Lower leg skin (tissue), 4 donors: ENCODE measurements around the gene FEN1. TPM values are rescaled to one million over a fixed set of nuclear protein-coding genes. Genes with fewer than 3 reads are reported as not detected.

Source experiments
- DNase-seq, 2 donors: peaks; one replicate each; pipeline ENCODE4 v3.0.0-alpha.2; 2019; ENCODE audit warnings: low spot score in 2 of 2
- H3K4me3 ChIP-seq: fragments of 200-600 bp; sonication (generic); 2 replicates; pipeline ENCODE4 v1.5.1; 2017; ENCODE audit warnings: mild to moderate bottlenecking, low read depth; ENCODE audit not compliant: poor library complexity, severe bottlenecking
- POLR2A ChIP-seq, 2 donors: fragments of 450-650 bp; IDR thresholded peaks; one replicate each; pipeline ENCODE4 v1.6.1; 2016 to 2017; ENCODE audit warnings: antibody characterized with exemption in 2 of 2, mild to moderate bottlenecking in 1 of 2, moderate library complexity in 1 of 2
- WGBS, 2 donors: methylation state at CpG; one replicate each; pipeline ENCODE4 v1.1.5; 2018; 5-methylcytosine and 5-hydroxymethylcytosine counted together
- intact Hi-C: fragments of 100-400 bp; cut with DNase I; formaldehyde crosslinking; loops from one replicate; pipeline ENCODE4 v1.15.0; 2023; ENCODE audit warnings: low total_unique reads
- total RNA-seq, 4 donors: library from RNA; depleted of rRNA; stranded (reverse); fragments of >200 nt; gene quantifications; one replicate each; pipeline ENCODE4 v1.1.0, GENCODE V29; 2016
- TF ChIP-seq, protein P1 (sequence below), 3 donors: fragments of 450-650 bp; IDR thresholded peaks; one replicate each; pipeline ENCODE4 v1.5.1; 2016; ENCODE audit warnings: antibody characterized with exemption in 3 of 3, mild to moderate bottlenecking in 3 of 3, moderate library complexity in 2 of 3

The FEN1 gene
- total RNA-seq, 4 donors from 2014 or later: 7.9 to 9.1 (median 8.8) TPM

DNA sequence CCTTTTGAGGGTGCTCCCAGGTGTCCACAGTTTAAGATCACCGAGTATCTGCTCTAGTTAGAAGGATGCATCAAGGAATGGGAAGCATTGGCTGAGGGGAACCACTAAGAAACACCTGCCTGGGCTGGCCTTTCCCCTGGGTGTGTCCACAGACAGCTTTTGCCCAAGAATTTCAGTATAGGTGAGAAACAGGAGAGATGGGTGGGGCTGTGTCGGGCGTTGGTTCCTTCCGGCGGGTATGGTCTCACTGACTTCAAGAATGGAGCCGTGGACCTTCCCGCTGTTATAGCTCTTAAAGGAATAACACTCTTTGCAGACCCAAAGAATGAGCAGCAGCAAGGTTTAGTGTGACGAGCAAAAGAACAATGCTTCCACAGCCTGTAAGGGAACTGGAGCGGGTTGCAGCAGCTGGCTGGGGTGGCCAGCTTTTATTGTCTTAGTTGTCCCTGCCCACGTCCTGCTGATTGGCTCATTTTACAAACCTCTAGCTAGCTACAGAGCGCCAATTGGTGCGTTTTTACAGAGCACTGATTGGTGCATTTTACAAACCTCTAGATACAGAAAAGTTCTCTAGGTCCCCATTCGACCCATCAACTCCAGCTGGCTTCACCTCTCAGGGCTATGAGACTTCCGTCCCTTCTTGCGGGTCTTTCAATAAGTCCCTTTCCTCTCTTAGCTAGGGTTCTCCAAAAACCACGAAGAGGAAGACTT lies 21.7 kb downstream of the FEN1 start:
- intact Hi-C loops: no loop called here
- peak overlapping the region; percentile 42 for H3K4me3 ChIP-seq
- TF ChIP-seq POLR2A (IDR thresholded peaks at IDR 0.05): no peak
- TF ChIP-seq, protein P1, sequence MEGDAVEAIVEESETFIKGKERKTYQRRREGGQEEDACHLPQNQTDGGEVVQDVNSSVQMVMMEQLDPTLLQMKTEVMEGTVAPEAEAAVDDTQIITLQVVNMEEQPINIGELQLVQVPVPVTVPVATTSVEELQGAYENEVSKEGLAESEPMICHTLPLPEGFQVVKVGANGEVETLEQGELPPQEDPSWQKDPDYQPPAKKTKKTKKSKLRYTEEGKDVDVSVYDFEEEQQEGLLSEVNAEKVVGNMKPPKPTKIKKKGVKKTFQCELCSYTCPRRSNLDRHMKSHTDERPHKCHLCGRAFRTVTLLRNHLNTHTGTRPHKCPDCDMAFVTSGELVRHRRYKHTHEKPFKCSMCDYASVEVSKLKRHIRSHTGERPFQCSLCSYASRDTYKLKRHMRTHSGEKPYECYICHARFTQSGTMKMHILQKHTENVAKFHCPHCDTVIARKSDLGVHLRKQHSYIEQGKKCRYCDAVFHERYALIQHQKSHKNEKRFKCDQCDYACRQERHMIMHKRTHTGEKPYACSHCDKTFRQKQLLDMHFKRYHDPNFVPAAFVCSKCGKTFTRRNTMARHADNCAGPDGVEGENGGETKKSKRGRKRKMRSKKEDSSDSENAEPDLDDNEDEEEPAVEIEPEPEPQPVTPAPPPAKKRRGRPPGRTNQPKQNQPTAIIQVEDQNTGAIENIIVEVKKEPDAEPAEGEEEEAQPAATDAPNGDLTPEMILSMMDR (IDR thresholded peaks at IDR 0.05): no peak
- peak in 1 of 2 donors; percentile 28 for DNase-seq
- 48 to 61% methylated on average over 16 of the region's 16 CpGs for WGBS, 2 donors

DNA sequence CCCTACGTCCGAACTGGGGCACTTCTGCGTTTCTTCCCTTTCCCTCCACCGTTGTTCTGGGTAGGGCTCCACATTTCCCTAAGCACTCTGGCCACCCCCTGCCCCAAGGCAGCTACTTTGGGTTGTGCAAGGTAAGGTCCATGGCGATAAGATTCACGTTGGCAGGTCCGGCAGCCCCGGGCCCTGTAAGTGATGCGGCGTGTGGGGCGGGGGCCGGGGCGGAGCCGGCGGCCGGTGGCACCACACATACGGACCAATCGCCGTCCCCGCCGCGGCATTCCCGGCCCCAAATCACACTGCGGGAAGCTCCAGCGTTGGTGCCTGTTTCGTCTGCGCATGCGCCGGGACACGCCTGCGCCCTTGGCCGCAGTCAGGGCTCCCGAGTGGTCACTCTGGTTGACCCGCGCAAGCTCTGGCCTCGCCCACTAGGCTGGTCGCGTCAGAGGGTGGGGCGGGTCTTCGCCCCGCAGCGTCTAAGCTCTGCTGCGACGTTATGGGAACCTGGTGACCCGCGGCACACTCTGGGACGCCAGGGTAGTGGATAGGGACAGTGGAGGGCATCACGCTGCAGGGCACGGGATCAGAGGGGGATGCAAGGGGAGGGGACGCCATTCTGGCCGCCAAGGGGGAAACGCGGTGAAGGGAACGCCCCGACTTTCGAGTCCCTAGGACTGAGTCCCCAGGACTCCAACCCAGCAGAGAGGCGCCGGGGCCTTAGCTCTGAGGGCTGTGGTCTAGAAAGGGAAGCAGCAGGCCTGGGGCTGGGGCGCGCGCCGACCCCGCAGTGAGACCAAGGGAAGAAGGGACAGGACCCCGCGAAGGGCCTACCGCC lies 22.5 kb downstream of the FEN1 start:
- peak; percentile 90 to 98 for DNase-seq
- intact Hi-C loops: no loop called here
- TF ChIP-seq, protein P1 (IDR thresholded peaks at IDR 0.05): no peak
- TF ChIP-seq POLR2A (IDR thresholded peaks at IDR 0.05): peak in 1 of 2 donors; percentile 46
- H3K4me3 ChIP-seq: peak overlapping the region; percentile 42
- WGBS, 2 donors: 1% methylated on average over 33 to 44 of the region's 66 CpGs

DNA sequence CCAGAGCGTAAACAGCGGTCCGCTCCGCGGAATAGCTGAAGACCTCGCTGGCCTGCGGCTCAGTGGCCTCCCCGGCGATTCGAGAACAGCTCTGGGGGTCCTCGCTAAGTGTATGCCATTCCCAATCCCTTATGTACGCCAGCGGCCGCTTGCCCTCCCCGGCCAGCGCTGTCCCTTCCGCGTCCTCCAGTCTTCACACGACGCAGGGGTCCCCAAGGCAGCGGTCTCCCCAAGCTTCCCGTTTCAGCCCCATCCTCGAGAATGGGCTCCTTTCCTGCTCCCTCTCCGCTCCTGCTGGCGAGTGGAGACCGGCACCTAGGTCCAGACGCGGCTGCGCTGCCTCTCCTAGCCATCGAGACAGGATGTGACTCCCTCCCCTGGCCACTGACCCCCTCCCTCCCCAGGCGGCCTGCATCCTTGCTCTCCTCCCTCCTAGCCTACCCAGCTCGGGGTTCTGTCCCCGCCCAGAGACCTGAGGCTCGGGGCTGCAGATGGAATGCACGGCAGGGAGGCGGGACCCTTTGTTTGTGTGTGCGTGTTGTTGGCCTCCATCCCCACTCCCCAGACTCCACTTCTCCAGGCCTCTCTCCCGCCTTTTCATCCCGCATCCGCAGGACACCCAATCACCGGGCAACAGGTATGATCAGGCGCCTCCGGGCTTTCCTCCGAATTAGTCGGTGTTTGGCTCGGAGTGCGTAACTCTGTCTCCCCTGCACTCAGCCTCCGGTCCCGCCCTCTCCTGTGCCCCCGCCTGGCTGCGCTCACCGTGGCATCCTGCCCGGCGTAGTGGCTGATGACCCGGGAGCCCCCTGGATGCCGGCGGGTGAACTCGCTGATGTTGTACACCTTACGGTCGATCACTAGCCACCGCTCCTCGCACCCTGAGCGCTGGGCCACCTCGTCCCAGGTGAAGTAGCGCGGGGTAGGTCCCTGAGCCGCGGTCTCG lies 23.4 kb downstream of the FEN1 start:
- DNase-seq: peak; percentile 32 to 92
- H3K4me3 ChIP-seq: peak overlapping the region; percentile 42
- 1% methylated on average over 59 to 63 of the region's 69 CpGs for WGBS, 2 donors
- TF ChIP-seq, protein P1 (IDR thresholded peaks at IDR 0.05): no peak
- TF ChIP-seq POLR2A (IDR thresholded peaks at IDR 0.05): no peak
- intact Hi-C loops: no loop called here

DNA sequence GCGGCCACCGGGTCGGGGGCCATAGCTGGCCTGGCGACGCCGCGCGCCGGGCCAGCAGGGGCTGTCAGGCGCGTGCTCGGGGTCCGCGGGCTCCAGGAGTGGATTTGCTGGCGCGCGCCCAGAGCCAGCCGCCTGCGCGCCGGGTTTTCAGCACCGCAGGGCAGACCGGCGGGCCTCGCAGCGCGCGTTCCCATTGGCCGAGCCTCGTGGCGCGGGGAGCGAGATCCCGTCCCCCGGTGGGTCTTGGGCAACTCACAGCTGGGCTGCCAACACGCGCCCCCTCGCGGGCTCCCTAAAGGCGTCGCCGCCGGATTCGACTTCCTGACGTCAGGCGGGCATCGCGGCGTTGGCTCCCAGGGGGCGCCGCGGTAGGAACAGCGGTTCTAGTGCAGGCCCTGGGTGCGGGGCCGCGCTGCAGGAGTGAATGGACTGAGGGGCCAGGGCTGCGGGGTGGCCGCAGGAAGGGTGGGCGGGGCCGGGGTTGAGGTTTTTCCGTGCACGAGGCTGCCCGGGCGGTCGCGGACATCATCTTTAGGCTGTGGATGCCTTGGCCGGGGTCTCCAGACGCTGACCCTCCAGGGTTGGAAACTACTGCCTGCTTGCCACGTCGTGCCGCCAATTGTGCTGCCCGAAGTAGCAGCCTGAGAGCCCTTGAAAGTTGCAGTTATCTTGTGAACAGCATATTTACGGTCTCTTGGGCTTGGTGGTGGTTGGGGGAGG lies 24.2 kb downstream of the FEN1 start, which contains the start of gene FADS1:
TSS of gene FADS1 (minus strand) at position 268 of the 720 bp plus-strand sequence. CDS start at position 194, 74 bp downstream.
- peak; percentile 63 to 96 for DNase-seq
- H3K4me3 ChIP-seq: peak within 1 kb of the TSS; percentile 42
- WGBS, 2 donors: 1 to 3% methylated on average over 39 to 48 of the region's 73 CpGs
- TF ChIP-seq, protein P1 (IDR thresholded peaks at IDR 0.05): no peak
- TF ChIP-seq POLR2A (IDR thresholded peaks at IDR 0.05): no peak
- intact Hi-C loops: no loop called here
